HepG2 (cell line): ENCODE measurements around the gene ARHGDIA. TPM values are rescaled to one million over a fixed set of nuclear protein-coding genes. Genes with fewer than 3 reads are reported as not detected.

Experiments
- AKAP8 ChIP-seq: sonication (generic); formaldehyde crosslinking; IDR thresholded peaks from 2 replicates; pipeline ENCODE4 v1.5.1; 2020; ENCODE audit warnings: mild to moderate bottlenecking, missing genetic modification reagents
- ATF2 ChIP-seq: sonication (generic); formaldehyde crosslinking; IDR thresholded peaks from 2 replicates; pipeline ENCODE4 v1.4.0; 2020; ENCODE audit warnings: missing genetic modification reagents
- CENPX ChIP-seq: sonication (generic); formaldehyde crosslinking; IDR thresholded peaks from 2 replicates; pipeline ENCODE4 v1.9.0; 2021; ENCODE audit warnings: mild to moderate bottlenecking, missing genetic modification reagents, moderate library complexity
- FOSL2 ChIP-seq: sonication (generic); formaldehyde crosslinking; IDR thresholded peaks from 2 replicates; pipeline ENCODE4 v1.4.0; 2020; ENCODE audit warnings: missing genetic modification reagents
- FUBP1 ChIP-seq: sonication (generic); formaldehyde crosslinking; IDR thresholded peaks from 2 replicates; pipeline ENCODE4 v1.5.1; 2020; ENCODE audit warnings: missing genetic modification reagents, mild to moderate bottlenecking, borderline replicate concordance
- HINFP ChIP-seq: sonication (generic); formaldehyde crosslinking; IDR thresholded peaks from 2 replicates; pipeline ENCODE4 v1.4.0; 2020; ENCODE audit warnings: low read depth, mild to moderate bottlenecking, missing genetic modification reagents
- HNRNPUL1 ChIP-seq: fragments of 200-400 bp; formaldehyde crosslinking; IDR thresholded peaks from 2 replicates; pipeline ENCODE4 v1.6.1; 2017; ENCODE audit warnings: low read depth, mild to moderate bottlenecking, low read length, moderate library complexity
- KLF6 ChIP-seq: IDR thresholded peaks from 2 replicates; pipeline ENCODE4 v1.8.0; 2016; ENCODE audit warnings: missing biosample characterization, missing genetic modification reagents
- MIXL1 ChIP-seq: IDR thresholded peaks from 2 replicates; pipeline ENCODE4 v1.6.1; 2016
- NCOA1 ChIP-seq: sonication (generic); formaldehyde crosslinking; IDR thresholded peaks from 2 replicates; pipeline ENCODE4 v1.9.0; 2021; ENCODE audit warnings: missing genetic modification reagents
- NONO ChIP-seq, 2 experiments: fragments of 450-650 bp in 1 of 2; sonication (generic) in 1 of 2; formaldehyde crosslinking in 1 of 2; IDR thresholded peaks in 1 of 2; conservative IDR thresholded peaks in 1 of 2; 2 replicates each; pipeline versions ENCODE4 v1.6.1 to v1.8.0; 2017 to 2022; ENCODE audit warnings: mild to moderate bottlenecking in 1 of 2, missing genetic modification reagents in 1 of 2, moderate library complexity in 1 of 2
- PHB2 ChIP-seq: fragments of 450-650 bp; IDR thresholded peaks from 2 replicates; pipeline ENCODE4 v1.6.1; 2018; ENCODE audit not compliant: partially characterized antibody
- RFX3 ChIP-seq: IDR thresholded peaks from 2 replicates; pipeline ENCODE4 v1.6.1; 2016; ENCODE audit warnings: missing biosample characterization, missing genetic modification reagents
- RFXAP ChIP-seq: sonication (generic); formaldehyde crosslinking; IDR thresholded peaks from 2 replicates; pipeline ENCODE4 v1.4.0; 2020; ENCODE audit warnings: missing genetic modification reagents, borderline replicate concordance
- TBL1XR1 ChIP-seq: fragments of 150-350 bp; IDR thresholded peaks from 2 replicates; pipeline ENCODE4 v1.6.1; 2014; ENCODE audit warnings: borderline replicate concordance, low read length; ENCODE audit not compliant: partially characterized antibody
- ZBTB39 ChIP-seq: sonication (generic); formaldehyde crosslinking; IDR thresholded peaks from 2 replicates; pipeline ENCODE4 v1.5.0; 2020; ENCODE audit warnings: missing genetic modification reagents
- ZNF12 ChIP-seq: sonication (generic); formaldehyde crosslinking; IDR thresholded peaks from 2 replicates; pipeline ENCODE4 v1.5.0; 2020; ENCODE audit warnings: missing genetic modification reagents
- ZNF557 ChIP-seq: sonication (generic); formaldehyde crosslinking; IDR thresholded peaks from 2 replicates; pipeline ENCODE4 v1.4.0; 2020; ENCODE audit warnings: missing genetic modification reagents
- ZNF563 ChIP-seq: sonication (generic); formaldehyde crosslinking; IDR thresholded peaks from 2 replicates; pipeline ENCODE4 v1.8.0; 2022; ENCODE audit warnings: mild to moderate bottlenecking, moderate library complexity, missing genetic modification reagents
- ZNF572 ChIP-seq: sonication (generic); formaldehyde crosslinking; IDR thresholded peaks from 2 replicates; pipeline ENCODE4 v1.5.1; 2020; ENCODE audit warnings: mild to moderate bottlenecking, missing genetic modification reagents
- ZNF780A ChIP-seq: sonication (generic); formaldehyde crosslinking; IDR thresholded peaks from 2 replicates; pipeline ENCODE4 v1.8.0; 2022; ENCODE audit warnings: mild to moderate bottlenecking, missing genetic modification reagents, moderate library complexity
- polyA plus RNA-seq, 8 experiments: library from polyadenylated mRNA; depleted of rRNA in 3 of 8; stranded (reverse) in 7 of 8; unstranded in 1 of 8; fragments of >200 nt; fragmentation: Illumina TruSeq in 4 of 8; extraction: Trizol in 4 of 8; gene quantifications; 2 replicates each; pipeline versions ENCODE4 v1.2.1 to v1.2.3, GENCODE V29; 2011 to 2016; ENCODE audit warnings: low read depth in 4 of 8, missing spikeins in 1 of 8, mixed read lengths in 1 of 8; ENCODE audit not compliant: insufficient read depth in 1 of 8
- total RNA-seq, 5 experiments: library from RNA; depleted of rRNA; stranded (reverse); fragments of >200 nt; fragmentation: Illumina TruSeq; extraction: Trizol; gene quantifications; 2 replicates each; pipeline ENCODE4 v1.2.3, GENCODE V29; 2016; ENCODE audit warnings: low read depth in 1 of 5

The ARHGDIA gene
- total and polyA plus RNA-seq, 2 of the 13 experiments (the other 11 are each of a cell fraction or from before 2014, with no cell fraction given), result 40.0 to 64.0 TPM

GRCh38 chr17:81909966-81910839 is 39.1 kb upstream of the ARHGDIA start (continued):
- TF ChIP-seq ZNF780A (CRISPR knock-in tag) (0 out of 2 replicates have a peak, but pooled peaks have one; percentile 43), NONO (IDR thresholded peaks at IDR 0.05) (no peak), NONO (CRISPR knock-in tag; conservative IDR thresholded peaks at IDR 0.05) (peak; percentile 98), FUBP1 (CRISPR knock-in tag) (no peak), PHB2 (no peak), ZNF12 (CRISPR knock-in tag) (0 out of 2 replicates have a peak, but pooled peaks have one; percentile 53), HNRNPUL1 (no peak), TBL1XR1 (no peak), ATF2 (CRISPR knock-in tag) (peak; percentile 44; the same call in 1 of the 2 replicates), NCOA1 (CRISPR knock-in tag) (no peak), ZNF563 (CRISPR knock-in tag) (no peak; the same call in 1 of the 2 replicates), AKAP8 (peak; percentile 99), KLF6 (CRISPR knock-in tag) (peak; percentile 59; the same call in 1 of the 2 replicates), ZNF572 (CRISPR knock-in tag) (peak; percentile 93), RFX3 (CRISPR knock-in tag) (no peak), HINFP (CRISPR knock-in tag) (peak; percentile 77; the same call in 1 of the 2 replicates), MIXL1 (CRISPR knock-in tag) (peak; percentile 80), ZNF557 (CRISPR knock-in tag) (no peak; the same call in 1 of the 2 replicates), CENPX (CRISPR knock-in tag) (no peak), RFXAP (CRISPR knock-in tag) (peak; percentile 80; the same call in 1 of the 2 replicates), FOSL2 (CRISPR knock-in tag) (peak; percentile 75), ZBTB39 (CRISPR knock-in tag) (no peak)
